Endothelial cell of umbilical vein (primary cell): ENCODE results near the gene CGB8. TPM values are rescaled to one million over a fixed set of nuclear protein-coding genes. Genes with fewer than 3 reads are reported as not detected.

Experiments
- BruUV-seq: library from RNA; stranded (reverse); fragments of 400-500 nt; replicated peaks from 2 replicates; lab custom pipeline; 2021; lab: Mats Ljungman, UMichigan
- CTCF ChIA-PET: fragments of 300-600, 350-600 bp; sonication (Branson Sonifier 250); formaldehyde crosslinking; loops from one replicate; lab custom pipeline; 2021; ENCODE audit warnings: antibody characterized with exemption, inconsistent platforms; lab: Charles Lee
- POLR2A ChIA-PET: fragments of 300-600, 350-600 bp; sonication (Branson Sonifier 250); formaldehyde crosslinking; loops from one replicate; lab custom pipeline; 2021; ENCODE audit warnings: antibody characterized with exemption, inconsistent platforms; lab: Charles Lee
- DNase-seq: peaks from one replicate; pipeline ENCODE4 v3.0.0-alpha.2; 2011; ENCODE audit warnings: low read depth, low spot score
- FAIRE-seq: peaks from 2 replicates; lab custom pipeline; 2011; peaks lifted over from hg19 to GRCh38; lab: Jason Lieb, UNC
- H2AFZ ChIP-seq: 2 replicates; pipeline ENCODE4 v1.6.0; 2012; ENCODE audit warnings: low read depth, low read length, control low read depth, inconsistent platforms
- H3K27ac ChIP-seq: 2 replicates; pipeline ENCODE4 v1.5.1; 2011; ENCODE audit warnings: low read depth, mild to moderate bottlenecking, control low read depth, low read length, moderate library complexity; ENCODE audit not compliant: insufficient read depth
- H3K27me3 ChIP-seq, 2 experiments: 2 replicates each; pipeline versions ENCODE4 v1.6.0 to v1.6.1; 2011; ENCODE audit warnings: low read length in 2 of 2, mixed read lengths in 1 of 2; ENCODE audit not compliant: control insufficient read depth in 2 of 2, insufficient read depth in 2 of 2
- H3K36me3 ChIP-seq, 2 experiments: 2 replicates in 1 of 2; 3 replicates in 1 of 2; pipeline ENCODE4 v1.5.1; 2011; ENCODE audit warnings: low read length in 2 of 2, mild to moderate bottlenecking in 1 of 2, moderate library complexity in 1 of 2; ENCODE audit not compliant: control insufficient read depth in 2 of 2, insufficient read depth in 2 of 2; ENCODE audit errors: extremely low read depth in 1 of 2
- H3K4me1 ChIP-seq: 3 replicates; pipeline ENCODE4 v1.5.1; 2011; ENCODE audit warnings: mild to moderate bottlenecking, low read length; ENCODE audit not compliant: control insufficient read depth, insufficient read depth; ENCODE audit errors: extremely low read depth
- H3K4me2 ChIP-seq: 2 replicates; pipeline ENCODE4 v1.6.1; 2011; ENCODE audit warnings: low read length, control low read depth, mixed read lengths; ENCODE audit not compliant: insufficient read depth
- H3K4me3 ChIP-seq, 3 experiments: fragments of 200-600 bp in 1 of 3; sonication (generic), shearing (Covaris generic) in 1 of 3; replicated peaks in 1 of 3; 2 replicates each; pipeline ENCODE4 v1.5.1; 2011 to 2016; ENCODE audit warnings: control low read depth in 3 of 3, low read length in 3 of 3, mild to moderate bottlenecking in 2 of 3, inconsistent platforms in 1 of 3, low read depth in 1 of 3, moderate library complexity in 1 of 3; ENCODE audit not compliant: insufficient read depth in 1 of 3
- H3K79me2 ChIP-seq: 2 replicates; pipeline ENCODE4 v1.6.0; 2012; ENCODE audit warnings: low read length, inconsistent platforms; ENCODE audit not compliant: control insufficient read depth, insufficient read depth
- H3K9ac ChIP-seq: replicated peaks from 2 replicates; pipeline ENCODE3; 2011; ENCODE audit warnings: low read length, control low read depth; ENCODE audit not compliant: insufficient read depth; ENCODE audit errors: extremely low read depth
- H3K9me1 ChIP-seq: replicated peaks from 3 replicates; pipeline ENCODE4 v1.6.0; 2011; ENCODE audit warnings: mild to moderate bottlenecking, low read length; ENCODE audit not compliant: control insufficient read depth, insufficient read depth; ENCODE audit errors: extremely low read depth
- H3K9me3 ChIP-seq: replicated peaks from 2 replicates; pipeline ENCODE4 v1.5.1; 2012; ENCODE audit warnings: low read length, inconsistent platforms; ENCODE audit not compliant: control insufficient read depth, insufficient read depth
- H4K20me1 ChIP-seq: replicated peaks from 2 replicates; pipeline ENCODE3; 2011; ENCODE audit warnings: mild to moderate bottlenecking, low read length; ENCODE audit not compliant: control insufficient read depth, insufficient read depth; ENCODE audit errors: extremely low read depth
- CTCF ChIP-seq, 2 donors: IDR thresholded peaks; 1 replicate in 1 of 2; 2 replicates in 1 of 2; pipeline ENCODE4 v1.5.1; 2011; ENCODE audit warnings: low read length in 2 of 2, mild to moderate bottlenecking in 2 of 2, moderate library complexity in 2 of 2, control low read depth in 1 of 2, inconsistent platforms in 1 of 2, low read depth in 1 of 2; ENCODE audit not compliant: insufficient read depth in 1 of 2; ENCODE audit errors: extremely low read depth in 1 of 2
- EZH2 ChIP-seq: IDR thresholded peaks from 2 replicates; pipeline ENCODE4 v1.6.1; 2012; ENCODE audit warnings: borderline replicate concordance, low read depth, mild to moderate bottlenecking, moderate library complexity, low read length, inconsistent platforms; ENCODE audit not compliant: severe bottlenecking
- FOS ChIP-seq: IDR thresholded peaks from 2 replicates; pipeline ENCODE4 v1.6.1; 2011; ENCODE audit warnings: mild to moderate bottlenecking, low read length, moderate library complexity, borderline replicate concordance; ENCODE audit not compliant: insufficient read depth
- GATA2 ChIP-seq: IDR thresholded peaks from 2 replicates; pipeline ENCODE4 v1.7.0; 2011; ENCODE audit warnings: low read depth, mild to moderate bottlenecking, moderate library complexity, mixed read lengths, low read length; ENCODE audit not compliant: insufficient read length, insufficient read depth
- JUN ChIP-seq: IDR thresholded peaks from 2 replicates; pipeline ENCODE4 v1.6.1; 2011; ENCODE audit warnings: borderline replicate concordance, low read depth; ENCODE audit not compliant: insufficient read length, insufficient read depth
- MAX ChIP-seq: IDR thresholded peaks from 2 replicates; pipeline ENCODE4 v1.6.1; 2011; ENCODE audit not compliant: insufficient read depth, insufficient read length
- MYC ChIP-seq: IDR thresholded peaks from one replicate; pipeline ENCODE4 v1.6.1; 2011; ENCODE audit warnings: mild to moderate bottlenecking, low read depth, low read length
- POLR2A ChIP-seq: IDR thresholded peaks from 2 replicates; pipeline ENCODE4 v1.6.1; 2012; ENCODE audit warnings: low read depth, mild to moderate bottlenecking, control low read depth, low read length
- POLR2AphosphoS5 ChIP-seq: IDR thresholded peaks from 2 replicates; pipeline ENCODE4 v1.6.1; 2012; ENCODE audit warnings: low read depth, mild to moderate bottlenecking, control low read depth, low read length, moderate library complexity; ENCODE audit not compliant: insufficient read depth
- dilution Hi-C: fragments of 300-500 bp; cut with MboI; formaldehyde crosslinking; loops from one replicate; pipeline ENCODE4 v1.15.0; 2019; ENCODE audit warnings: low sequenced_read_pairs; ENCODE audit not compliant: extremely low pct_ligation_motif_present
- intact Hi-C: fragments of 100-400 bp; cut with micrococcal nuclease; formaldehyde crosslinking; loops from one replicate; pipeline ENCODE4 v1.10.0; 2022
- polyA plus RNA-seq, 4 experiments: library from polyadenylated mRNA; depleted of rRNA in 3 of 4; stranded (reverse) in 3 of 4; unstranded in 1 of 4; fragments of >200 nt; gene quantifications; 2 replicates each; pipeline versions ENCODE4 v1.2.1 to v1.2.3, GENCODE V29; 2011 to 2012; ENCODE audit warnings: missing spikeins in 1 of 4
- total RNA-seq: library from RNA; stranded (reverse); gene quantifications from 2 replicates; pipeline ENCODE4 v1.2.3, GENCODE V29; 2021

Gene CGB8
- total and polyA plus RNA-seq, 2 donors (not counting 3 experiments of a cell fraction or from before 2014, with no cell fraction given): not detected

GRCh38 chr19:49061000-49061399, 12.1 kb upstream of the CGB8 start:
- no peak overlapping the region for H3K9ac ChIP-seq
- peaks cover 16% of the 10 kb centered on the region in 2 experiments for H3K27me3 ChIP-seq
- dilution Hi-C loops (no loop called here), intact Hi-C loops (no loop called here)
- H3K9me1 ChIP-seq: no peaks in the 10 kb centered on the region
- H3K4me1 ChIP-seq: peaks cover 11% of the 10 kb centered on the region
- POLR2A ChIA-PET: no interaction called here
- no peaks in the 10 kb centered on the region for H3K79me2 ChIP-seq
- H3K4me3 ChIP-seq: no peak overlapping the region
- H2AFZ ChIP-seq: no peak overlapping the region
- DNase-seq (no peak), FAIRE-seq (no peak)
- H3K4me2 ChIP-seq: no peak overlapping the region
- no peak overlapping the region for H3K27ac ChIP-seq
- CTCF ChIA-PET: interaction anchor here (0.9 to 1.7 kb wide), 3 partner anchors 42 to 138 kb away, joined by 3 to 4 read pairs (median 3); no protein-coding TSS in a partner anchor
- BruUV-seq: no TSS peak
- H3K9me3 ChIP-seq: no peaks in the 10 kb centered on the region
- no peaks in the 10 kb centered on the region for H4K20me1 ChIP-seq
- TF ChIP-seq CTCF (IDR thresholded peaks at IDR 0.05; ENCODE audit: extremely low read depth in 1 of 2, insufficient read depth in 1 of 2, low read depth in 1 of 2, low read length in 2 of 2) (no peak), POLR2AphosphoS5 (no peak), POLR2A (no peak), GATA2 (no peak), FOS (no peak), MAX (no peak), EZH2 (no peak), MYC (no peak), JUN (no peak)
- no peaks in the 10 kb centered on the region for H3K36me3 ChIP-seq
